PC-3 (cell line): ENCODE data around the gene HAGH.

Experiments used
- EZH2phosphoT487 ChIP-seq: fragments of 300-600 bp; sonication (generic); IDR thresholded peaks from 2 replicates; pipeline ENCODE4 v1.6.1; 2018; ENCODE audit warnings: mild to moderate bottlenecking, antibody characterized with exemption, low read length, borderline replicate concordance
- TF ChIP-seq, protein P1 (sequence below): fragments of 300-600 bp; sonication (generic); conservative IDR thresholded peaks from 2 replicates; pipeline ENCODE4 v1.5.1; 2017; ENCODE audit warnings: antibody characterized with exemption, low read depth, mild to moderate bottlenecking, low read length

DNA sequence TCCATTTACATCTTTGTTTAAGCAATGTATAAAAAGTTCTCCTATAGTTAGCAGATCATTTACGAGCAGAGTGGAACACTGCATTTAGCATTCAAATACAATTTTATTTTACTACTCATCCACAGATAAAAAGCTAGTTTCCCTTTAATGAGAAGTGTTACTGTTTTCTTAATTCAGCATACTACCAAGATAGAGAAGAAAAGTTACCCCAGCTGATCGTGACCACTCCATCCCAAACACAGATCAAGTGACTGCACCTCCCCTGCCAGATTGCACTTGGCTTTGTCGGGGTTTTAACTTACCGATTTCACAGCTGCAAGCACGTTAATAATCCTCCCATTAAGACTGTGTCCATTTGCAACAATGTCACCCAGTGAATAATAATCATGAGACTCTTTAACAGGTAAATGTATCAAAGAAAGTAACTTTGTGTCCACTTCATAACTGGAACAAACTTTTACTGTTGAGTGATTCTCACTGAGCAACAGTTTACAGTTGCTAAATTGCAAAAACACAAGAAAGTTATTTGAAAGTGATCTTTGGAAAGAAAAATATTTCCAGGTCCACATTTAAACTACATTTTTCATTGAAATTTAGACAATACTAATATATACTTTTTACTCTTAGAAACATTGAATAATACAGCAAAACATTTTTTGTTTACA is 30.9 kb upstream of the HAGH start:
- TF ChIP-seq, protein P1, sequence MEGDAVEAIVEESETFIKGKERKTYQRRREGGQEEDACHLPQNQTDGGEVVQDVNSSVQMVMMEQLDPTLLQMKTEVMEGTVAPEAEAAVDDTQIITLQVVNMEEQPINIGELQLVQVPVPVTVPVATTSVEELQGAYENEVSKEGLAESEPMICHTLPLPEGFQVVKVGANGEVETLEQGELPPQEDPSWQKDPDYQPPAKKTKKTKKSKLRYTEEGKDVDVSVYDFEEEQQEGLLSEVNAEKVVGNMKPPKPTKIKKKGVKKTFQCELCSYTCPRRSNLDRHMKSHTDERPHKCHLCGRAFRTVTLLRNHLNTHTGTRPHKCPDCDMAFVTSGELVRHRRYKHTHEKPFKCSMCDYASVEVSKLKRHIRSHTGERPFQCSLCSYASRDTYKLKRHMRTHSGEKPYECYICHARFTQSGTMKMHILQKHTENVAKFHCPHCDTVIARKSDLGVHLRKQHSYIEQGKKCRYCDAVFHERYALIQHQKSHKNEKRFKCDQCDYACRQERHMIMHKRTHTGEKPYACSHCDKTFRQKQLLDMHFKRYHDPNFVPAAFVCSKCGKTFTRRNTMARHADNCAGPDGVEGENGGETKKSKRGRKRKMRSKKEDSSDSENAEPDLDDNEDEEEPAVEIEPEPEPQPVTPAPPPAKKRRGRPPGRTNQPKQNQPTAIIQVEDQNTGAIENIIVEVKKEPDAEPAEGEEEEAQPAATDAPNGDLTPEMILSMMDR: no peak
- TF ChIP-seq EZH2phosphoT487: no peak
